GM21723 (cell line): Measurements from ENCODE around the gene METAP2.

Source experiments
- ATAC-seq: cut with Tn5 transposase; IDR thresholded peaks from one replicate; pipeline ENCODE4 v1.9.1; 2021; ENCODE audit warnings: mild to moderate bottlenecking, moderate library complexity; ENCODE audit not compliant: unreplicated experiment

The METAP2 gene

GRCh38 chr12:95509300-95509699, 35.3 kb downstream of the METAP2 start:
- no peak for ATAC-seq

GRCh38 chr12:95511977-95512376, 38.0 kb downstream of the METAP2 start:
- ATAC-seq = no peak

- no peak for ATAC-seq
These were observed 39.6 kb downstream of the METAP2 start for GRCh38 chr12:95513599-95513998.

GRCh38 chr12:95515197-95515596, 41.2 kb downstream of the METAP2 start:
- no peak for ATAC-seq

GRCh38 chr12:95516757-95517156, 42.8 kb downstream of the METAP2 start:
- no peak for ATAC-seq

GRCh38 chr12:95517246-95517645, 43.3 kb downstream of the METAP2 start:
- no peak for ATAC-seq

GRCh38 chr12:95518944-95519343, 45.0 kb downstream of the METAP2 start:
- no peak for ATAC-seq

- ATAC-seq = no peak
These were observed 46.9 kb downstream of the METAP2 start for GRCh38 chr12:95520816-95521215.

GRCh38 chr12:95522692-95523091, 48.7 kb downstream of the METAP2 start:
- no peak for ATAC-seq

- no peak for ATAC-seq
These were observed 54.5 kb downstream of the METAP2 start for GRCh38 chr12:95528431-95528830.

GRCh38 chr12:95529693-95530225, 55.8 kb downstream of the METAP2 start:
- no peak for ATAC-seq

- ATAC-seq = no peak
These were observed 58.9 kb downstream of the METAP2 start for GRCh38 chr12:95532851-95533250.

GRCh38 chr12:95533985-95534384, 60.0 kb downstream of the METAP2 start:
- no peak for ATAC-seq

GRCh38 chr12:95538006-95538405, 64.1 kb downstream of the METAP2 start:
- no peak for ATAC-seq

GRCh38 chr12:95538656-95539055, 64.7 kb downstream of the METAP2 start:
- ATAC-seq = no peak

GRCh38 chr12:95541436-95541835, 67.5 kb downstream of the METAP2 start:
- no peak for ATAC-seq

GRCh38 chr12:95543305-95543704, 69.4 kb downstream of the METAP2 start:
- ATAC-seq = no peak

GRCh38 chr12:95544756-95545155, 70.8 kb downstream of the METAP2 start:
- ATAC-seq = no peak

- no peak for ATAC-seq
These were observed 71.4 kb downstream of the METAP2 start for GRCh38 chr12:95545303-95545702.

GRCh38 chr12:95545731-95546490, 72.0 kb downstream of the METAP2 start:
- ATAC-seq = no peak

- ATAC-seq = no peak
These were observed 72.5 kb downstream of the METAP2 start for GRCh38 chr12:95546491-95546813.

GRCh38 chr12:95547522-95548055, 73.6 kb downstream of the METAP2 start:
- ATAC-seq = no peak
